ENCODE data around the gene NCKAP5.
"Not testable (repeated sequence)": the region's sequence is repeated elsewhere in the genome, so short reads cannot be mapped to it uniquely, and the experiment has no call there.

NCKAP5 gene

GRCh38 chr2:132811148-132811915 lies 756.9 kb downstream of the NCKAP5 start:
- DNase-seq (ENCODE audit: low read depth in 3 of 3) = no peak

DNA sequence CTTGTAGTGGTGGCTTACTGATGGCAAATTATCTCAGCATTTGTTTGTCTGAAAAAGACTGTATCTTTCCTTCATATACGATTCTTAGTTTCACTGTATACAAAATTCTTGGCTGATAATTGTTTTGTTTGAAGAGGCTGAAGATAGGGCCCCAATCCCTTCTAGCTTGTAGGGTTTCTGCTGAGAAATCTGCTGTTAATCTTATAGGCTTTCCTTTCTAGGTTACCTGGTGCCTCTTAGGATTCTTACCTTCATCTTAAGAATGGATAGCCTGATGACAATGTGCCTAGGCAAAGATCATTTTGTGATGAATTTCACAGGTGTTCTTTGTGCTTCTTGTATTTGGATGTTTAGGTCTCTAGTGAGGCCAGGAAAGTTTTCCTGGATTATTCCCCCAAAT lies 758.3 kb downstream of the NCKAP5 start:
- DNase-seq (ENCODE audit: low read depth in 3 of 3) = not testable (repeated sequence)

- no peak for DNase-seq (ENCODE audit: low read depth in 3 of 3)
Observed at GRCh38 chr2:132804051-132804450, 764.2 kb downstream of the NCKAP5 start.

DNA sequence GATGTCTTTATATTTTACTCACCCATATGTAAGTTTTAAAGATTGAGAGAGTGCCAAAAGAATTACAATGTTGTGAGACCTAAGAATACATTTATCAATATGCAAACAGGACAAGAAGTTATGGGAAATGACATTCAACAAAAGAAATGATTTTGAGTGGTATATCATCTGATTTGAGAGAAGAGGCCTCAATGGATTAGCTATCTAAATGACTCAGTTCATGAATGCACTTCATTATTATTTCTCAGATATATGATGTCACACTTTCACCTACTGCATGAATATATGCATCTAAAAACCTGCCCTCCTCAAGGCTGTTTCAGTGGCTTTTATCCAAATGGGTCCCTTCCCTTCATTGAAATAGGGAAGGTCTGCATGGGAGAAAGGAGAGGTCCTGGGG lies 769.9 kb downstream of the NCKAP5 start:
- DNase-seq (ENCODE audit: low read depth in 3 of 3) = no peak

- no peak for DNase-seq (ENCODE audit: low read depth in 3 of 3)
Observed at GRCh38 chr2:132797556-132797955, 770.7 kb downstream of the NCKAP5 start.

- no peak for DNase-seq (ENCODE audit: low read depth in 3 of 3)
Observed at GRCh38 chr2:132797071-132797470, 771.2 kb downstream of the NCKAP5 start.

GRCh38 chr2:132795220-132795619 lies 773.0 kb downstream of the NCKAP5 start:
- DNase-seq (ENCODE audit: low read depth in 3 of 3) = no peak

- DNase-seq (ENCODE audit: low read depth in 3 of 3) = no peak
Observed at GRCh38 chr2:132793532-132793931, 774.7 kb downstream of the NCKAP5 start.

DNA sequence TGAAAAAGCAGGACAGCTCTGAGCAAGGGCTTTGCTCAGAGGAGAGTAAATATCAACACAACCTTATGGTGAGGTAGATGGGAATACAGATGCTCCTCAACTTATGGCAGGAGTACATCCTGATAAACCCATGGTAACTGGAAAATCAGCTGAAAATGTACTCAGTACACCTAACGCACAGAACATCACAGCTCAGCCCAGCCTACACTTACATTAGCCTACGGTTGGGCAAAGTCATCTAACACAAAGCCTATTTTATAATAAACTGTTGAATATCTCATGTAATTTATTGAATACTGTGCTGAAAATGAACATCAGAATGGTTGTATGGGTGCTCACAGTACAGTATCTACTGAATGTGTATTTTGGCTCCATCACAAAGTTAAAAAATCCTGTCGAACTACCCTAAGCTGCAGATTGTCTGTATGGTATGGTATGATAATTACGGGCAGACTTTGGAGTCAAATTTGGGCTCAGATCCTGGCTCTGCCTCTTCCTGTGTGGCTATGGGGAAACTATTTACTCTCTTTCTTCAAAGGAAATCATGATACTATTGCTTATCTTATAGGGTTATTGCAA lies 778.0 kb downstream of the NCKAP5 start:
- no peak for DNase-seq (ENCODE audit: low read depth in 3 of 3)

DNA sequence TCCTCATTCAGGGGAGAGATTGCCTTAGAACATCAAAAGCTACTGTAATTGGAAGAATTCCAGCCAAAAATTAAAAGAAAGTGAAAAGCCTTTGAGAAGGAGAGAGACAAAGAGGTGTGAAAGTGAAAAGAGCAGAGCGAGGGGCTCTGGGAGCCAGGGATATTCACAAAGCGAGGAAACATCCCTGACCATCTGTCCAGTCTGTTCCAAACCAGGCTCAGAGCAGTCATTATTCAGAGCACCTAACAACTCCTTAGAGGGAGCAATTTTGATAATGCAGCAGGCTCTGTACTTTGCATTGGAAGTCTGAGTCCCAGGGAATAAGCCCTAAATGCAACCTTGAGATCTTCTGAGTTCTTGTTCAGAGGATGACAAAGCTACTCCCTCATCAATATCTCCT lies 779.2 kb downstream of the NCKAP5 start:
- DNase-seq (ENCODE audit: low read depth in 3 of 3) = no peak

GRCh38 chr2:132788310-132788838 lies 779.9 kb downstream of the NCKAP5 start:
- DNase-seq (ENCODE audit: low read depth in 3 of 3) = no peak

GRCh38 chr2:132783883-132784282 lies 784.4 kb downstream of the NCKAP5 start:
- no peak for DNase-seq (ENCODE audit: low read depth in 3 of 3)

DNA sequence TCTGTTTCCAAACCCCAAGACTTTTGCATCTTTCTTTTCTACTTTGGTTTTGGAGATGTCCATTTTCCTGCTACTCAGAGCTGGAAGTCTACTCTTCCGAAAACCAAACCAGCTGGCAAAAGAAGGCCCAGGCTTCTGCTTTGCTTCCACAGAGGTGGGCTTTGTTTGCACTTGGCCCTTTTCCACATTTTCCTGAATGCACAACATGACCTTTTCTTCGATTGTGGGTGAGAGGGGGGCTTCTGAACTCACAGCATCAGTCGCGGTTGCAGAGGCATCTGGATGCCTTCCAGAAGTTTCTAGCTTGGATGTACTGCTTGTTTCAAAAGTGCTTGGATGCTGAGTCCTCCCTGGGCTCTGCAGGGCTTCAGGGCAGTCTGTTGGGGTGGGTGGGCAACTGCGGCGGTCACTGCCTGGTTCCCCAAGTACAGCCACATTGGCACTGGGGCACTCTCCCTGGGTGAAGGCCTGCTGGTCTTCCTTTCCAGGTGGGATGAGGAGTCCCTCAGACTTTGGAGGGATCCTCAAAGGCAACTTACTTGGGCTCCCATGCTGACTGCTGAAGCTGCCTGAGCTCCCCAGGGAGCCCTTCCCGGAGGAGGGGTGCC lies 786.0 kb downstream of the NCKAP5 start:
- DNase-seq (ENCODE audit: low read depth in 3 of 3) = no peak

DNA sequence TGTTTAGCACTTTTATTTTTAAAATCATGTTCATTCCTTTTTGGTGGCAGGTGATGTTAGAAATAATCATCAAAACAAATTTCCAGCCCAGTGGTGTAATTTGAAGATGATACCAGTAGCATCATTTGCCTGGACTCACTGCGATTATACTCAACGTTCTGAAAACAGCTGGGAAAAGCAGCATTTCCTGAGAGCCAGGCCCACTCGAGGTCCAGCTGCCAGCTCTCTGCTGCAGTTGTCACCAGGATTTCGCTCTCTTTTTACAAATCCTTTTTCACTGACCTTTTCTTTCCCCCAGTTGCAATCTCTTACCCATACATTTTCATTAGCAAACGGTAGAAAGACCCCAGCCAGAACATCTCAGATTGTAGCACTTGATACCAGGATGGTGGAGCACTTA lies 787.6 kb downstream of the NCKAP5 start:
- no peak for DNase-seq (ENCODE audit: low read depth in 3 of 3)

- no peak for DNase-seq (ENCODE audit: low read depth in 3 of 3)
Observed at GRCh38 chr2:132779206-132779721, 789.0 kb downstream of the NCKAP5 start.

- no peak for DNase-seq (ENCODE audit: low read depth in 3 of 3)
Observed at GRCh38 chr2:132776287-132776686, 792.0 kb downstream of the NCKAP5 start.

- DNase-seq (ENCODE audit: low read depth in 3 of 3) = no peak
Observed at GRCh38 chr2:132774189-132774588, 794.1 kb downstream of the NCKAP5 start.

- no peak for DNase-seq (ENCODE audit: low read depth in 3 of 3)
Observed at GRCh38 chr2:132773331-132773730, 794.9 kb downstream of the NCKAP5 start.

GRCh38 chr2:132772340-132772739 lies 795.9 kb downstream of the NCKAP5 start:
- DNase-seq (ENCODE audit: low read depth in 3 of 3) = no peak

DNA sequence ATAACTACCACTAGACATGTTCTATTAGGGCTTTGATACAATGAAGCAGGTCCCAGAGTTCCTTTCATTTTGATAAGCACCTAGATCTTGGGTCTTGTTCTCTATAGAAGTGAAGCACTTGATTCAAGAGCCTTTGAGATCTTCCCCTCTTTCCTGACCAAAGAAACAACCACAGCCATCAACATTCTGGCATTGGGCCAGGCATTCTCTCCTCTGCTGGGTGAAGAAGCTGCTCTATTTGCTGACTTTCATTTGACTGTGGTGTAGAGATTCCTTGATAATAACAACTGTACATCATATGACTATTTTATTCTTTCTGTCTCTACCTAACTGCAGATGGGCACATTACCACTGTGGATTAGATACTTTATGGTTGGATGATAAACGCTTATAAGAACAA lies 801.7 kb downstream of the NCKAP5 start:
- DNase-seq (ENCODE audit: low read depth in 3 of 3) = no peak

GRCh38 chr2:132761437-132761836 lies 806.8 kb downstream of the NCKAP5 start:
- no peak for DNase-seq (ENCODE audit: low read depth in 3 of 3)

DNA sequence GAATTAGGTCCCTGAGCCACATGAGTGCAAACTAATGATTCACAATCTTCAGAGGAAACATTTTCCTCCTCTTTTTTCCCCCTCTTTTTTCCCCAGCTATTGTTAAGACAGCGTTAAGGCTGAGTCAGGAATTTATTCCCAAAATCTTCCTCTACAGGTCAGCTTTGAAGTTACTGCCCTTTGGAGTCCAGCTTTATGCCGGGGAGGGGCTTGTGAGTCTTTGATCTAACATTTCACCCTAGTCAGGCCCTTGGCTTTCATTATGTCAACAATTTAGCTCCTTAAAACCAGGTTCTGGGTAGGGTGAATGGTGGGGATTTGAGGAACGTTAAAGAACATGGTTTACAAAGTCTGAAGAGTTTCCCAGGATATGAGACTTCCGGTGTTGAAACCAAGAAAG lies 807.3 kb downstream of the NCKAP5 start:
- no peak for DNase-seq (ENCODE audit: low read depth in 3 of 3)

DNA sequence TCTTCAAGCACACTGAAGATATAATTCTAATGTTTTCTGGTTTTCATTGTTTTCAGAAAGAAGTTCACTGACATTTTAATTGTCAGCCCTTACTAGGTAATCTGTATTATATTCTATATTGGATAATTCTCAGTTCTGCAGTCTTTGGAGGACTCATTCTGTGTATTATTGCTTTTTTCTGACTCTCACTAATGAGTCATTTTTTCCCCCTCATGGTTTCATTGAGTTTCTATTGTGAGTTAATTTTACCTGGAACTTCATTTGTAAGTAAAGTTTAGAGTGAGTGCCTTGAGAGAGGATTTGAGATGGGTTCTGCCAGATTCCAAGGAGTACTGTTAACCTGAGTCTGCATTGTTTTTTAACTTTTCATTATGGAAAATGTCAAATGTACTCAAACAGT lies 807.9 kb downstream of the NCKAP5 start:
- DNase-seq (ENCODE audit: low read depth in 3 of 3) = no peak
